Stimulated activated CD4-positive, alpha-beta T cell treated with anti-CD3 and anti-CD28 coated beads, Interleukin-15, amount 100 ng/mL, for 48 hours (primary cell): ENCODE results near the gene INPP5E.

ENCODE experiments used
- DNase-seq, 2 donors: peaks; one replicate each; pipeline ENCODE4 v3.0.0-alpha.2; 2020; ENCODE audit warnings: low read depth in 2 of 2

Gene INPP5E

DNA sequence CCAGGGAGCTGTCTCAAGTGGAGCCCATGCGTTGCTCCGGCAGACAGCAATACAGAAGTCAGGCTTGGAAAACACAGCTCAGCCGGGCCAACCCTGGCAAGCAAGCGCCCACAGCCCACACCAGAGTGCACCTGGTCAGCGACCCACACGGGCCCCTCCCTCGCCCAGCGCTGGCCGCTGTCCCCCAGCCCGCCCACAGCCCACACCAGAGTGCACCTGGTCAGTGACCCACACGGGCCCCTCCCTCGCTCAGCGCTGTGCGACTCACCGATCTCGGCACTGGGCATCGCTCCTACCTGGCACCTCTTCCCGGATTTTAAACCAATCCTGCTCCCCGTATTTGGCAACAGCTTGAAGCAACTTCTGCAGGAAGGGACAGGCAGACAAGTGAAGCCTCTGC, 52.4 kb downstream of the INPP5E start:
- DNase-seq: no peak

DNA sequence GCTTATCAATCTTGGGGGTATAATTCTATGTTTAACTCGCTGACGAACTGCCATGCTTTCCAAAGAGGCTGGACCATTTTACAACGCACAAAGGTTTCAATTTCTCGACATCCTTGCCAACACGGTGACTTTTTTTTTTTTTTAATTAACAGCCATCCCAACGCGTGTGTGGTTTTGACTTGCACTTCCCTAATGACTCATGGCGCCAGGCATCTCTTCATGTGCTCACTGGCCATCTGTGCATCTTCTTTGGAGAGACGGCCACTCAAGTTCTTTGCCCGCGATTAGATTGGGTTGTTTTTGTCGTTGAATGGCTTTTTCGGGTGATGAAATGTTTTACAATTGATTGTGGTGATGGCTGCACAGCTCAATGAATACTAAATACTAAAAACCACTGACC, 53.6 kb downstream of the INPP5E start:
- DNase-seq: no peak

DNA sequence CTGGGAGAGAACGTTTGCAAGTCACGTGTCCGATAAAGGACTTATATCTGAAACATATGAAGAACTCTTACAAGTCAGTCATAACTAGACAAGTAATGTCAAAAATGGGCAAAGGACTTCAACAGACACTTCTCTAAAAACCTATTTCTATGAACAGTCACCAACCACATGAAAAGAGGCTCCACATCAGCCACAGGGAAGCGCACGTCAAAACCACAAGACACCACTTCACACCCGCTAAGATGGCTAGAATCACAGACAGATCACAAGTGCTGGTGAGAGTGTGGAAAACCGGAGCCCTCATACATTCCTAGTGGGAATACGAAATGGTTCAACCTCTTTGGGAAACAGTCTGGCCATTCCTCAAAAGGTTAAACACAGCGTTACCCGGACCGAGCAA, 54.6 kb downstream of the INPP5E start:
- DNase-seq: no peak

DNA sequence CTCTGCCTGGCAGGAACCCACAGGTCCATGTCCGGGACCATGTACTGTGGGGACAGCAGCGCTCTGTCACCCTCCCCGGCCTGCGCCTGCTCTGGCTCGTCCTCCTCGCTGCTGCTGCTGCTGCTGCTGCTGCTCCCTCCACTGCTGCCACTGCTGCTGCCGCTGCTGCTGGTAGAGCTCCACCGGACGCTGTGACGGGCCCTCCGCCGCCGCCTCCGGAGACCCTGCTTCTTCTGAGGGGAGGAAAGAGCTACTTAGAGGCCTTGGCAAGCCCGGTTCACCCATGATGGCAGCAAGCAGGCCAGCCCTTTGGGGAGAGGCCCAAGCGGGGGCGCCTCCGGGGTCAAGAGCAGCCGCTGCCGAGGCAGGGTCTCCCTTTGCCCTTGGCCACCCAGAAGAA, 56.2 kb downstream of the INPP5E start:
- no peak for DNase-seq

DNA sequence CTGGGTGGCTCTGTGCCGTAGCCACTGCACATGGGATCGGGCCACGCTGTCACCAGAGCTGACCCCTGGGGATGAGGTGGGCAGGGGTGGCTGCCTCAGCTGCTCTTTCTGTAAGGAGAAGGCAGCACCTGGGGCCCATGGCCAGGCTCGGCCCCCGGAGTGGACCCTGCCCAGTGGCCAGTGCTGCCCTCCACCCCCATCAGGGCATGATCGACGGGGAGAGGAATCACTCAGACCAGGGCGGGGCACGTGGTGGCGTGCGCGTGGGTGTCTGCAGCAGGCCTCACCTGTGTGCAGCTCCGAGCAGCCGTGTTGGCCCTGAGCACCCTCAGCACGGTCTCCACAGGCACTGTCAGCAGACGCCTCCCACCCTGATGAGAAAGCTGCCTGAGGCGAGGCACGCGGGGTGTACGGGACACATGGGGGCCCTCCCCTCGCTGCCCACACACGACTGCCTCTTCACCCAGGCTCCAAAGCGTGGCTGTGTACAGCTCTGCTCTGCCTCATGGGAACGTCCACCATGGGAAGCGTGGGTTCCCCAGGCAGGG, 57.6 kb downstream of the INPP5E start:
- DNase-seq: no peak

DNA sequence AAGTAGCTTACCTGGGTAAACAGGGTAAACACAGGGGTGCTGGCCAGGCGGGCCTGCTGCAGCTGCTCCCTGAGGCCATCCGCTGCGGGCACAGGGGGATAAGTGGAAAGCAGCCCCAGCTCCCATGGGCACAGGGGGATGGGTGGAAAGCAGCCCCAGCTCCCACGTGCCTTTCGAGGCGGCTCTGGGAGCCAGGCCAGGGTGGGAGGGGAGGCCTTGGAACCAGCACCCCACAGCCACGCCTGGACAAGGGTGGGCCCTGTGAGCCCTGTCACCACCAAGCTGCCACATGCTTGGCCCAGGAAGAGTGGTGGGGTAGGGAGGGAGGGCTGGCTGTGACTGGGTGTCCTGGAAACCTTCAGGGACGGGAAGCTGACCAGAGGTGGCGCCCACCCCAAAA, 58.3 kb downstream of the INPP5E start:
- DNase-seq: no peak

DNA sequence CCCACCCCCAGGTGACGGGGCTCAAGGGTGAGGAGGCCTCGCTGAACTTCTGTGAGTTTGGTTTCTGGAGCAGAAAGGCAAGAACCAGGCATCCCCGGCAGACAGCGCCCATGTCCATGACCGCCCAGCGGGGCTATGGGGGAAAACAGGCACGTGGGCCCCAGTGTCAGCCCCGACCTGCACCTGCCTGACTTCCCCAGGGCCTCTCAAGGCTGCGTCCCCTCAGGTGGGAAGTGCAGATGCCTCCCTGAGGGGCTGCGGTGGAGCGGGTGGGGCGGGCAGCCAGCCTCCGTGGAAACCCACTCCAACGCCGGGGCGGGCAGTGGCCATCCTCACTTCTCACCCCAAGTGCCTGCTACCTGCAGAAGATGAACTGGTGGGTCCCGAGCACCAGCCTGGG, 59.3 kb downstream of the INPP5E start:
- no peak for DNase-seq

DNA sequence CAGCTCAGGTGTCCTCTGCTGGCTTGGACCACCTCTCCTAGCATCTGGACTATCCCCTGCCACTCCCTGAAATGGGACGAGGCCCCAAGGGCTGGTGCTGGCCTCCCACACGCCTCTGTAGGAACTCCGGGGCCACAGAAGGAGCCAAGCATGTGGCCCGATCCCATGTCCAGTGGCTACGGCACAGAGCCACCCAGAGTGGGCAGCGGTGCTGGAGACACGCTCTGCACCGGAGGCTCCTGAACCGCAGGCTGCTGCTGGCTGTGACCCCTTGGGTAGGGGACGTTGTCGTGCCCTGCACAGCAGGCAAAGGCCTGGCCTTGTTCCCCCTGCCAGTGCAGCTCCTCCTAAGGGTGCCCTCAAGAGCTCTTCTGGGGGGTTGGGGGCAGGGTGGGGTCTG, 59.8 kb downstream of the INPP5E start:
- DNase-seq: no peak

DNA sequence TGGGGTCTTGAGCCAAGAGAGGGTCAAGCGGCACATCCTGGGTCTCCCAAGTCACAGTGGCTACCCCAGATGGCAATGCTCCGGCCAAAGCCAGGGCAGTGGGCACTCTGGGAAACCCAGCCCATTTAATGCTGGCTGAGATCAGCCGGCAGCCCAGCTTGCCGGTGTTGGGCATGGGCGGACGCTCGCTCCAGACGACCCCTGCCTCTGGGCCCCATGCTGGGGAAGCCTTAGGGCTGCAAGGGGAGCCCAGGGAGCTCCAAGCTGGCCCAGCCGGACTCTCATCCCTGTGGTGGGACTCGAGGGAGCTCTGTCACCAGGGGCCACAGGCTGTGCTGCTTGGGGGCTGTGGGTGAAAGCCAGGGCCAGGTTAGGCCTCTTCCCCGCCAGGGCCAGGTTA, 60.2 kb downstream of the INPP5E start:
- DNase-seq: no peak

DNA sequence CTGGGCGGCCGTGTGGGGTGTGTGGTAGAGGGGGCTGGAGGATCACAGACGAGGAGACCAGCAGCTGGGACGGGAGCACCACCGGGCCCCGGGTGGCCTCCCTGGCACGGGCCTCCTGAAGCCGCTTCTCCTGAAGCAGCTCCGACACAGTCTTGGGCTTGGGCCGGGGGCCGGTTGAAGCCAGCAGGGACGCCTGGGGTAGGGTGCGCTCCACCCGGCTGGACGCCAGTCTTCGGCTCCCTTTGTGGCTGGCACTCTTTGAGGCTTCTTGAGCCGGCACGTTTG, 60.7 kb downstream of the INPP5E start:
- DNase-seq: no peak
